ENCODE results near the gene PSMA5. TPM values are rescaled to one million over a fixed set of nuclear protein-coding genes. Genes with fewer than 3 reads are reported as not detected.

The PSMA5 gene
- total RNA-seq, 2 experiments from 2014 or later = 192 to 210 TPM

DNA sequence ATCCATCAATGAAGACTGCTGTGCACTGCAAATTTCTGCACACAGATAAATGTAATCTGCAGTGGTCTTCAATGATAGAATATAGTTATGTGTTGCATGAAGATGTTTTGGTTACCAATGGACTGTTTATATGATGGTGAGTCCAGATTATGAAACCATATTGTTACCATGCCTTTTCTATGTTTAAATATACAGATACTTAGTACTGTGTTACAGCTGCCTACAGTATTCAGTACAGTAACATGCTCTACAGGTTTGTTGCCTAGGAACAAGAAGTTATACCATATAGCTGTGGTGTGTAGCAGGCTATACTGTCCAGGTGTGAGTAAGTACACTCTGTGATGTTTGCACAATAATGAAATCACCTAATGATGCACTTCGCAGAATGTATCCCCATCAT lies 69.3 kb downstream of the PSMA5 start:
- H3K27ac Mint-ChIP-seq = no peak overlapping the region
- DNase-seq (no peak), ATAC-seq (no peak)
- no peaks in the 10 kb centered on the region for H3K9me3 Mint-ChIP-seq
- no peaks in the 10 kb centered on the region for H3K27me3 Mint-ChIP-seq
- no peaks in the 10 kb centered on the region for H3K4me1 Mint-ChIP-seq (ENCODE audit: low read depth)
- no peak overlapping the region for H3K4me3 Mint-ChIP-seq
- ChIA-PET POLR2A (interaction anchor here (0.9 kb wide), 1 partner anchor 257 kb away, joined by 3 read pairs; no protein-coding TSS in a partner anchor), CTCF (interaction anchor here (1.2 to 1.9 kb wide), 2 partner anchors 78 to 118 kb away, joined by 3 to 4 read pairs; no protein-coding TSS in a partner anchor)
- intact Hi-C loops (cut with micrococcal nuclease) = no loop called here
- no peaks in the 10 kb centered on the region for H3K36me3 Mint-ChIP-seq (ENCODE audit: low read depth)
- no peak for TF ChIP-seq CTCF (IDR thresholded peaks at IDR 0.05)

DNA sequence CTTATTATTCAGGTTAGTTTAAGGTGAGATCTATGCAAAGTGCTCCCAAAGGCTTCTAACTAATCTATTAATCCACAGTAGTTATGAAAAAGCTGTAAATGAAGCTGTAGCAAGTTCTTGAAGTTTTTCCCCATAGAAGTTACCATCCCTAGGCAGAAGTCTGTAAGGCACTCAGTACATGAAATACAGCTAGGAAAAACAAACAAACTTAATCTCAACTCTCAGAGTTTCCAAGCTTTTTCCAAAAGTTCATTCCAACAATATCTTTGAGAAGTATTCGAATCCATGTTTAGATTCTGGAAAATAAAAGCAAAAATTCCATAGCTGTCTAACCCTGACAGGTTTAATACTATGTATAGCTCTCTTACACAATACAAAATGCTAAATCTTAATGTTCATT lies 69.7 kb downstream of the PSMA5 start:
- no peak overlapping the region for H3K27ac Mint-ChIP-seq
- H3K9me3 Mint-ChIP-seq = no peaks in the 10 kb centered on the region
- DNase-seq (no peak), ATAC-seq (no peak)
- intact Hi-C loops (cut with micrococcal nuclease) = no loop called here
- ChIA-PET CTCF (interaction anchor here (1.2 to 1.9 kb wide), 2 partner anchors 78 to 117 kb away, joined by 3 to 4 read pairs; no protein-coding TSS in a partner anchor), POLR2A (interaction anchor here (0.9 kb wide), 1 partner anchor 257 kb away, joined by 3 read pairs; no protein-coding TSS in a partner anchor)
- no peak overlapping the region for H3K4me3 Mint-ChIP-seq
- H3K4me1 Mint-ChIP-seq (ENCODE audit: low read depth) = no peaks in the 10 kb centered on the region
- H3K27me3 Mint-ChIP-seq = no peaks in the 10 kb centered on the region
- H3K36me3 Mint-ChIP-seq (ENCODE audit: low read depth) = no peaks in the 10 kb centered on the region
- TF ChIP-seq CTCF (IDR thresholded peaks at IDR 0.05) = no peak

DNA sequence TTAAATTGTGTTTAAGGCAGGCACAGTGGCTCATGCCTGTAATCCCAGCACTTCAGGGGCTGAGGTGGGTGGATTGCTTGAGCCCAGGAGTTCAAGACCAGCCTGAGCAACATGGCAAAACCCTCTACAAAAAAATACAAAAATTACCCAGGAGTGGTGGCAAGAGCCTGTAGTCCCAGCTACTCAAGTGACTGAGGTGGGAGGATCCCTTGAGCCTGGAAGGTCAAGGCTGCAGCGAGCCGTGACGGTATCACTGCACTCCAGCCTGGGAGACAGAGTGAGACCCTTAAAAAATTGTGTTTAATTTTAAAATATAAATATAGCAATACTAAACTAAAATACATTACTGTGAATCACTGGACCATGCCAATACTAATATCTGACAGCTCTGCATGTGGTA lies 71.3 kb downstream of the PSMA5 start:
- ChIA-PET CTCF (no interaction called here), POLR2A (no interaction called here)
- no peaks in the 10 kb centered on the region for H3K9me3 Mint-ChIP-seq
- H3K4me1 Mint-ChIP-seq (ENCODE audit: low read depth) = no peaks in the 10 kb centered on the region
- TF ChIP-seq CTCF (IDR thresholded peaks at IDR 0.05) = no peak
- ATAC-seq = no peak
- H3K36me3 Mint-ChIP-seq (ENCODE audit: low read depth) = no peaks in the 10 kb centered on the region
- H3K27me3 Mint-ChIP-seq = no peaks in the 10 kb centered on the region
- intact Hi-C loops (cut with micrococcal nuclease) = no loop called here
- no peak overlapping the region for H3K27ac Mint-ChIP-seq
- no peak overlapping the region for H3K4me3 Mint-ChIP-seq
- no peak for DNase-seq

- CTCF ChIA-PET = interaction anchor here (1.6 to 1.7 kb wide), 2 partner anchors 48 to 181 kb away, joined by 3 to 4 read pairs; no protein-coding TSS in a partner anchor
Observed at GRCh38 chr1:109351457-109351856, 74.8 kb downstream of the PSMA5 start.

More at GRCh38 chr1:109351457-109351856, 74.8 kb downstream of the PSMA5 start:
- Mint-ChIP-seq H3K4me1 (ENCODE audit: low read depth) (no peaks in the 10 kb centered on the region), H3K9me3 (no peaks in the 10 kb centered on the region), H3K27ac (no peak overlapping the region), H3K36me3 (ENCODE audit: low read depth) (no peaks in the 10 kb centered on the region), H3K27me3 (no peaks in the 10 kb centered on the region), H3K4me3 (no peak overlapping the region)
- ATAC-seq = no peak
- intact Hi-C loops (cut with micrococcal nuclease) = no loop called here
- DNase-seq = no peak
- TF ChIP-seq CTCF (IDR thresholded peaks at IDR 0.05) = no peak
- POLR2A ChIA-PET = interaction anchor here (0.7 kb wide), 1 partner anchor 112 kb away, joined by 3 read pairs; no protein-coding TSS in a partner anchor
